Central memory CD4-positive, alpha-beta T cell (primary cell): Measurements from ENCODE around the gene ZNF160.
"Not testable (repeated sequence)": the region's sequence is repeated elsewhere in the genome, so short reads cannot be mapped to it uniquely, and the experiment has no call there.

Experiments
- DNase-seq: peaks from one replicate; pipeline ENCODE4 v3.0.0; 2022

Gene ZNF160

GRCh38 chr19:53091413-53092254 is 11.6 kb downstream of the ZNF160 start:
- DNase-seq = no peak

GRCh38 chr19:53088091-53088490 is 15.1 kb downstream of the ZNF160 start:
- no peak for DNase-seq

GRCh38 chr19:53086949-53087348 is 16.3 kb downstream of the ZNF160 start:
- no peak for DNase-seq

- no peak for DNase-seq
Measured at GRCh38 chr19:53085496-53085895, 17.7 kb downstream of the ZNF160 start.

GRCh38 chr19:53082929-53083328 is 20.3 kb downstream of the ZNF160 start:
- no peak for DNase-seq

- no peak for DNase-seq
Measured at GRCh38 chr19:53079313-53079924, 23.8 kb downstream of the ZNF160 start.

- no peak for DNase-seq
Measured at GRCh38 chr19:53078668-53079067, 24.6 kb downstream of the ZNF160 start.

GRCh38 chr19:53076984-53077383 is 26.2 kb downstream of the ZNF160 start:
- DNase-seq = no peak

- no peak for DNase-seq
Measured at GRCh38 chr19:53068834-53069233, 34.4 kb downstream of the ZNF160 start.

GRCh38 chr19:53068199-53068598 is 35.0 kb downstream of the ZNF160 start:
- DNase-seq = no peak

- DNase-seq = no peak
Measured at GRCh38 chr19:53057904-53058580, 45.2 kb downstream of the ZNF160 start.

- no peak for DNase-seq
Measured at GRCh38 chr19:53055117-53055516, 48.1 kb downstream of the ZNF160 start.

- DNase-seq = no peak
Measured at GRCh38 chr19:53047379-53047778, 55.8 kb downstream of the ZNF160 start.

GRCh38 chr19:53045536-53045935 is 57.7 kb downstream of the ZNF160 start:
- DNase-seq = no peak

GRCh38 chr19:53041366-53041765 is 61.9 kb downstream of the ZNF160 start:
- DNase-seq = no peak

- DNase-seq = no peak
Measured at GRCh38 chr19:53037101-53038097, 65.8 kb downstream of the ZNF160 start.

- no peak for DNase-seq
Measured at GRCh38 chr19:53034948-53035675, 68.1 kb downstream of the ZNF160 start.

- DNase-seq = no peak
Measured at GRCh38 chr19:53034054-53034453, 69.2 kb downstream of the ZNF160 start.

- DNase-seq = not testable (repeated sequence)
Measured at GRCh38 chr19:53028306-53028705, 74.9 kb downstream of the ZNF160 start.

GRCh38 chr19:53019684-53020083 is 83.5 kb downstream of the ZNF160 start:
- DNase-seq = no peak
